Keratinocyte (primary cell): ENCODE measurements around the gene KRTAP3-1. TPM values are rescaled to one million over a fixed set of nuclear protein-coding genes. Genes with fewer than 3 reads are reported as not detected.

Experiments
- DNase-seq: peaks from one replicate; pipeline ENCODE4 v3.0.0-alpha.2; 2011; ENCODE audit warnings: low read depth, missing footprints, low spot score
- FAIRE-seq: peaks from 2 replicates; lab custom pipeline; 2011; peaks lifted over from hg19 to GRCh38; lab: Jason Lieb, UNC
- H2AFZ ChIP-seq: 2 replicates; pipeline ENCODE4 v1.6.0; 2012; ENCODE audit warnings: low read length, control low read depth, inconsistent platforms; ENCODE audit not compliant: control insufficient read depth
- H3K27ac ChIP-seq: 2 replicates; pipeline ENCODE4 v1.5.1; 2011; ENCODE audit warnings: low read length; ENCODE audit not compliant: control insufficient read depth, insufficient read depth
- H3K27me3 ChIP-seq: 3 replicates; pipeline ENCODE4 v1.6.0; 2011; ENCODE audit warnings: low read length; ENCODE audit not compliant: control insufficient read depth, insufficient read depth; ENCODE audit errors: extremely low read depth
- H3K36me3 ChIP-seq, 2 experiments: 2 replicates in 1 of 2; 3 replicates in 1 of 2; pipeline ENCODE4 v1.5.1; 2011; ENCODE audit warnings: low read length in 2 of 2, mild to moderate bottlenecking in 1 of 2; ENCODE audit not compliant: control insufficient read depth in 2 of 2, insufficient read depth in 2 of 2; ENCODE audit errors: extremely low read depth in 1 of 2
- H3K4me1 ChIP-seq: 3 replicates; pipeline ENCODE4 v1.5.1; 2011; ENCODE audit warnings: low read length; ENCODE audit not compliant: control insufficient read depth, insufficient read depth; ENCODE audit errors: extremely low read depth
- H3K4me2 ChIP-seq: 3 replicates; pipeline ENCODE4 v1.6.0; 2011; ENCODE audit warnings: low read depth, low read length; ENCODE audit not compliant: control insufficient read depth, insufficient read depth; ENCODE audit errors: extremely low read depth
- H3K4me3 ChIP-seq, 3 experiments: fragments of 200-600 bp in 1 of 3; sonication (generic) in 1 of 3; 2 replicates in 2 of 3; 3 replicates in 1 of 3; pipeline ENCODE4 v1.5.1; 2011 to 2016; ENCODE audit warnings: low read length in 3 of 3, mild to moderate bottlenecking in 3 of 3, control low read depth in 2 of 3, inconsistent platforms in 1 of 3, low read depth in 1 of 3, mixed read lengths in 1 of 3, mixed run types in 1 of 3, moderate library complexity in 1 of 3; ENCODE audit not compliant: control insufficient read depth in 2 of 3, insufficient read depth in 2 of 3; ENCODE audit errors: extremely low read depth in 1 of 3
- H3K79me2 ChIP-seq: 2 replicates; pipeline ENCODE4 v1.6.0; 2012; ENCODE audit warnings: low read length; ENCODE audit not compliant: control insufficient read depth, insufficient read depth
- H3K9ac ChIP-seq: 3 replicates; pipeline ENCODE4 v1.6.0; 2011; ENCODE audit warnings: low read length; ENCODE audit not compliant: control insufficient read depth, insufficient read depth; ENCODE audit errors: extremely low read depth
- H3K9me1 ChIP-seq: 3 replicates; pipeline ENCODE4 v1.6.0; 2011; ENCODE audit warnings: low read length; ENCODE audit not compliant: control insufficient read depth, insufficient read depth; ENCODE audit errors: extremely low read depth
- H3K9me3 ChIP-seq: 2 replicates; pipeline ENCODE4 v1.5.1; 2012; ENCODE audit warnings: low read depth, low read length; ENCODE audit not compliant: control insufficient read depth
- H4K20me1 ChIP-seq: 3 replicates; pipeline ENCODE4 v1.6.0; 2011; ENCODE audit warnings: low read length; ENCODE audit not compliant: control insufficient read depth, insufficient read depth; ENCODE audit errors: extremely low read depth
- EZH2 ChIP-seq: IDR thresholded peaks from one replicate; pipeline ENCODE4 v1.6.1; 2012; ENCODE audit warnings: inconsistent platforms, mild to moderate bottlenecking, low read length, moderate library complexity
- dilution Hi-C: fragments of 300-500 bp; cut with MboI; formaldehyde crosslinking; loops from one replicate; pipeline ENCODE4 v1.7.0; 2020; ENCODE audit warnings: low sequenced_read_pairs; ENCODE audit not compliant: extremely low pct_ligation_motif_present
- polyA plus RNA-seq, 5 experiments: library from polyadenylated mRNA; depleted of rRNA in 3 of 5; stranded (reverse) in 3 of 5; stranded (forward) in 1 of 5; unstranded in 1 of 5; fragments of >200 nt; gene quantifications; 1 replicate in 1 of 5; 2 replicates in 3 of 5; 3 replicates in 1 of 5; pipeline versions ENCODE4 v1.2.1 to v1.2.3, GENCODE V29; 2011 to 2012; ENCODE audit warnings: missing spikeins in 2 of 5, low read depth in 1 of 5, low replicate concordance in 1 of 5
- TF ChIP-seq, protein P1 (sequence below), 3 experiments: IDR thresholded peaks in 1 of 3; conservative IDR thresholded peaks in 1 of 3; optimal IDR thresholded peaks in 1 of 3; 2 replicates in 2 of 3; 3 replicates in 1 of 3; pipeline versions ENCODE3 to v1.5.1; 2011; ENCODE audit warnings: low read length in 3 of 3, mild to moderate bottlenecking in 3 of 3, moderate library complexity in 2 of 3, control low read depth in 1 of 3, inconsistent platforms in 1 of 3; ENCODE audit not compliant: insufficient read depth in 2 of 3; ENCODE audit errors: extremely low read depth in 1 of 3

Gene KRTAP3-1
- polyA plus RNA-seq, 1 donor (not counting 4 experiments of a cell fraction or from before 2014, with no cell fraction given), result not detected

- Histone ChIP-seq H3K4me3 (no peak overlapping the region), H2AFZ (peak overlapping the region; percentile 45), H3K9ac (no peak overlapping the region), H3K4me1 (peaks cover 8% of the 10 kb centered on the region), H3K4me2 (peak overlapping the region; percentile 57), H3K9me3 (no peaks in the 10 kb centered on the region), H3K27ac (peak overlapping the region; percentile 27), H3K9me1 (no peaks in the 10 kb centered on the region), H3K27me3 (no peaks in the 10 kb centered on the region), H3K36me3 (no peaks in the 10 kb centered on the region), H4K20me1 (no peaks in the 10 kb centered on the region), H3K79me2 (no peaks in the 10 kb centered on the region)
- TF ChIP-seq, protein P1, sequence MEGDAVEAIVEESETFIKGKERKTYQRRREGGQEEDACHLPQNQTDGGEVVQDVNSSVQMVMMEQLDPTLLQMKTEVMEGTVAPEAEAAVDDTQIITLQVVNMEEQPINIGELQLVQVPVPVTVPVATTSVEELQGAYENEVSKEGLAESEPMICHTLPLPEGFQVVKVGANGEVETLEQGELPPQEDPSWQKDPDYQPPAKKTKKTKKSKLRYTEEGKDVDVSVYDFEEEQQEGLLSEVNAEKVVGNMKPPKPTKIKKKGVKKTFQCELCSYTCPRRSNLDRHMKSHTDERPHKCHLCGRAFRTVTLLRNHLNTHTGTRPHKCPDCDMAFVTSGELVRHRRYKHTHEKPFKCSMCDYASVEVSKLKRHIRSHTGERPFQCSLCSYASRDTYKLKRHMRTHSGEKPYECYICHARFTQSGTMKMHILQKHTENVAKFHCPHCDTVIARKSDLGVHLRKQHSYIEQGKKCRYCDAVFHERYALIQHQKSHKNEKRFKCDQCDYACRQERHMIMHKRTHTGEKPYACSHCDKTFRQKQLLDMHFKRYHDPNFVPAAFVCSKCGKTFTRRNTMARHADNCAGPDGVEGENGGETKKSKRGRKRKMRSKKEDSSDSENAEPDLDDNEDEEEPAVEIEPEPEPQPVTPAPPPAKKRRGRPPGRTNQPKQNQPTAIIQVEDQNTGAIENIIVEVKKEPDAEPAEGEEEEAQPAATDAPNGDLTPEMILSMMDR (optimal IDR thresholded peaks at IDR 0.05 in 1 of 3, IDR thresholded peaks at IDR 0.05 in 1 of 3, conservative IDR thresholded peaks at IDR 0.05 in 1 of 3; ENCODE audit: extremely low read depth in 1 of 3, insufficient read depth in 2 of 3, low read length in 3 of 3), result peak; percentile 50 to 69 (median 65)
- TF ChIP-seq EZH2, result no peak
- dilution Hi-C loops, result no loop called here
- DNase-seq, result no peak
- peak; percentile 82 for FAIRE-seq
Measured at GRCh38 chr17:40963838-40964237, 45.1 kb downstream of the KRTAP3-1 start.

DNA sequence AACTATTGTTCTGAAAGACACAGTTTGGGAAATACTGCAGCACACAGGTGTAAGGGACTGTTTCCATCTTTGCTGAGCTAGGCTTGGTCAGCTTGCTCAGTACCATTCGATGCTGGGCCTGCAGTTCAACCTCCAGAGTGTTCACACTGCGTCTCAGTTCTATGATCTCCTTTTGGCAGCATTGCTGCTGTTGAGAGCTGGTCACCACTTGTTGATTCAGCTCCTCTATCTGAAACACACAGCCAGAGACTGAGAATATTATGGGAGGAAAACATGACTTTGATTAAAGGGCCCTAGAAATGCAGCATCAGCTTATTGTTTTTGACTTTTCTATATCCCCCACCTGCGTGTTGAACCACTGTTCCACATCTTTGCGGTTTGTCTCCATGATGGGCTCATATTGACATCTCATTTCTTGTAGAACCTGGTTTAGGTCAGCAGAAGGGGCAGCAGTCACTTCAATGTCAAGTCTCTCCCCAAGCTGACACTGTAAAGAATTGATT lies 46.8 kb downstream of the KRTAP3-1 start:
- no peaks in the 10 kb centered on the region for H3K9me1 ChIP-seq
- H3K79me2 ChIP-seq, result no peaks in the 10 kb centered on the region
- H3K4me2 ChIP-seq, result no peak overlapping the region
- dilution Hi-C loops, result no loop called here
- H3K4me3 ChIP-seq, result no peak overlapping the region
- peaks cover 25% of the 10 kb centered on the region for H3K4me1 ChIP-seq
- no peak for FAIRE-seq
- H3K9ac ChIP-seq, result no peak overlapping the region
- no peaks in the 10 kb centered on the region for H3K36me3 ChIP-seq
- no peaks in the 10 kb centered on the region for H3K27me3 ChIP-seq
- H3K27ac ChIP-seq, result no peak overlapping the region
- H2AFZ ChIP-seq, result no peak overlapping the region
- H3K9me3 ChIP-seq, result no peaks in the 10 kb centered on the region
- no peaks in the 10 kb centered on the region for H4K20me1 ChIP-seq
- no peak for DNase-seq
- TF ChIP-seq EZH2, result no peak
- TF ChIP-seq, protein P1 (optimal IDR thresholded peaks at IDR 0.05 in 1 of 3, IDR thresholded peaks at IDR 0.05 in 1 of 3, conservative IDR thresholded peaks at IDR 0.05 in 1 of 3; ENCODE audit: extremely low read depth in 1 of 3, insufficient read depth in 2 of 3, low read length in 3 of 3), result no peak
